PC-3 (cell line): ENCODE results near the gene FBXW7. TPM values are rescaled to one million over a fixed set of nuclear protein-coding genes. Genes with fewer than 3 reads are reported as not detected.

ENCODE experiments used
- ATAC-seq: fragments of 200-7000 bp; cut with Tn5 transposase; 2 replicates; pipeline ENCODE4 v1.9.1; 2020; ENCODE audit warnings: mild to moderate bottlenecking, moderate library complexity
- BruUV-seq: library from RNA; stranded (reverse); fragments of 400-500 nt; replicated peaks from 2 replicates; lab custom pipeline; 2021; lab: Mats Ljungman, UMichigan
- CTCF ChIA-PET: fragments of 300-600 bp; sonication (Branson Sonifier 250); formaldehyde crosslinking; loops from one replicate; lab custom pipeline; 2022; ENCODE audit warnings: antibody characterized with exemption; lab: Charles Lee
- POLR2A ChIA-PET: fragments of 300-600 bp; sonication (Branson Sonifier 250); formaldehyde crosslinking; loops from one replicate; lab custom pipeline; 2022; ENCODE audit warnings: antibody characterized with exemption; ENCODE audit not compliant: unreplicated experiment; lab: Charles Lee
- DNase-seq: peaks from one replicate; pipeline ENCODE4 v3.0.0-alpha.2; 2015
- H2AFZ ChIP-seq: fragments of 300-600 bp; sonication (generic); 2 replicates; pipeline ENCODE4 v1.6.0; 2016; ENCODE audit warnings: antibody characterized with exemption, low read length
- H3F3A ChIP-seq: fragments of 300-600 bp; sonication (generic); one replicate; pipeline ENCODE4 v1.6.0; 2017; ENCODE audit warnings: antibody characterized with exemption, low read length, control low read depth, mild to moderate bottlenecking; ENCODE audit not compliant: unreplicated experiment
- H3K27ac ChIP-seq: fragments of 300-600 bp; sonication (generic); 2 replicates; pipeline ENCODE4 v1.5.1; 2016; ENCODE audit warnings: mild to moderate bottlenecking, low read length
- H3K27me3 ChIP-seq: fragments of 300-600 bp; sonication (generic); 2 replicates; pipeline ENCODE4 v1.6.1; 2016; ENCODE audit warnings: low read length, mixed read lengths
- H3K36me3 ChIP-seq: fragments of 300-600 bp; sonication (generic); 2 replicates; pipeline ENCODE4 v1.6.1; 2016; ENCODE audit warnings: low read depth, mixed run types, low read length, mixed read lengths
- H3K4me1 ChIP-seq: fragments of 300-600 bp; sonication (generic); 2 replicates; pipeline ENCODE4 v1.5.1; 2016; ENCODE audit warnings: low read length; ENCODE audit not compliant: insufficient read depth
- H3K4me2 ChIP-seq: fragments of 300-600 bp; sonication (generic); 2 replicates; pipeline ENCODE4 v1.6.0; 2016; ENCODE audit warnings: low read length
- H3K4me3 ChIP-seq: fragments of 300-600 bp; sonication (generic); 2 replicates; pipeline ENCODE4 v1.5.1; 2016; ENCODE audit warnings: mild to moderate bottlenecking, low read length, mixed read lengths
- H3K79me2 ChIP-seq: fragments of 300-600 bp; sonication (generic); 2 replicates; pipeline ENCODE4 v1.6.1; 2017; ENCODE audit warnings: low read length, mixed read lengths
- H3K9ac ChIP-seq: fragments of 300-600 bp; sonication (generic); 2 replicates; pipeline ENCODE4 v1.6.0; 2016; ENCODE audit warnings: mild to moderate bottlenecking, low read length
- H3K9me2 ChIP-seq: fragments of 300-600 bp; sonication (generic); replicated peaks from 2 replicates; pipeline ENCODE4 v1.6.1; 2016; ENCODE audit warnings: mixed run types, low read length, mixed read lengths
- H3K9me3 ChIP-seq: fragments of 300-600 bp; sonication (generic); 2 replicates; pipeline ENCODE4 v1.6.1; 2016; ENCODE audit warnings: low read length, mixed read lengths
- H4K20me1 ChIP-seq: fragments of 300-600 bp; sonication (generic); 2 replicates; pipeline ENCODE4 v1.6.1; 2016; ENCODE audit warnings: low read length, mixed read lengths
- CTCF ChIP-seq: fragments of 300-600 bp; sonication (generic); conservative IDR thresholded peaks from 2 replicates; pipeline ENCODE4 v1.5.1; 2017; ENCODE audit warnings: antibody characterized with exemption, low read depth, mild to moderate bottlenecking, low read length
- EZH2 ChIP-seq: fragments of 300-600 bp; sonication (generic); IDR thresholded peaks from one replicate; pipeline ENCODE4 v1.6.1; 2017; ENCODE audit warnings: antibody characterized with exemption, mild to moderate bottlenecking, low read length; ENCODE audit not compliant: unreplicated experiment
- EZH2phosphoT487 ChIP-seq: fragments of 300-600 bp; sonication (generic); IDR thresholded peaks from 2 replicates; pipeline ENCODE4 v1.6.1; 2018; ENCODE audit warnings: mild to moderate bottlenecking, antibody characterized with exemption, low read length, borderline replicate concordance
- intact Hi-C: fragments of 100-400 bp; cut with micrococcal nuclease; formaldehyde crosslinking; loops from 2 replicates; pipeline ENCODE4 v1.9.0; 2023
- total RNA-seq: library from RNA; depleted of rRNA; stranded (reverse); fragments of >200 nt; gene quantifications from 2 replicates; pipeline ENCODE4 v1.2.3, GENCODE V29; 2014

FBXW7 gene
- total RNA-seq, 1 experiment from 2014 or later = 24.3 TPM

DNA sequence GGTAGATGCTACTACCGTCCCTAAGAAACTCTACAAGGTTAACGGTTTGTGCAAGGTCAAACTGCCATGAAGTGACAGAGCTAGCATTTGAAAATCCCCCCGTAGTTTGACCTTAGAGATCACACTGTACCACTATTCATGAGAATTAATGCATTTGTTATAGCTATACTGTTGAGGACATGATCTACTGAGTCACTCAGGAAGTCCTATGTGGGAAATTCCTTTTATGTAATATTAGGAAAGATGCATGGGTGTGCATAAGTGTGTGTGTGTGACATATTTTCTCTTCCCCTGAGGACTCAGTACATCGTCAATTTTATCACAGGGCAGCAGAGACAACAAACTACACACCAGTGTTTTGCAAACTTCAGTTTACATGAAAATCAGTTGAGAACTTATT, 141.1 kb downstream of the FBXW7 start:
- Histone ChIP-seq H3K4me1 (no peaks in the 10 kb centered on the region), H3K27ac (no peak overlapping the region), H3K4me2 (no peak overlapping the region), H3K9me3 (no peaks in the 10 kb centered on the region), H3K4me3 (no peak overlapping the region), H3K9ac (no peak overlapping the region), H3F3A (no peaks in the 10 kb centered on the region), H3K27me3 (no peaks in the 10 kb centered on the region), H3K9me2 (no peaks in the 10 kb centered on the region), H2AFZ (no peak overlapping the region), H3K79me2 (no peaks in the 10 kb centered on the region), H3K36me3 (no peaks in the 10 kb centered on the region), H4K20me1 (no peaks in the 10 kb centered on the region)
- DNase-seq = no peak
- ATAC-seq = no peak
- BruUV-seq = no TSS peak
- POLR2A ChIA-PET = no interaction called here
- intact Hi-C loops = no loop called here
- CTCF ChIA-PET = no interaction called here
- TF ChIP-seq EZH2phosphoT487 (no peak), EZH2 (no peak), CTCF (no peak)

- Histone ChIP-seq H2AFZ (no peak overlapping the region), H3K4me2 (no peak overlapping the region), H3K27me3 (no peaks in the 10 kb centered on the region), H3K9me3 (no peaks in the 10 kb centered on the region), H4K20me1 (no peaks in the 10 kb centered on the region), H3K27ac (no peak overlapping the region), H3K79me2 (no peaks in the 10 kb centered on the region), H3K9ac (no peak overlapping the region), H3K4me3 (no peak overlapping the region), H3K36me3 (no peaks in the 10 kb centered on the region), H3F3A (no peaks in the 10 kb centered on the region), H3K4me1 (no peaks in the 10 kb centered on the region), H3K9me2 (no peaks in the 10 kb centered on the region)
- peak; percentile 14 for DNase-seq
- ATAC-seq = no peak
- intact Hi-C loops = no loop called here
- no TSS peak for BruUV-seq
- ChIA-PET POLR2A (no interaction called here), CTCF (no interaction called here)
- TF ChIP-seq CTCF (no peak), EZH2 (no peak)
These were observed 143.8 kb downstream of the FBXW7 start for GRCh38 chr4:152392079-152392478.

DNA sequence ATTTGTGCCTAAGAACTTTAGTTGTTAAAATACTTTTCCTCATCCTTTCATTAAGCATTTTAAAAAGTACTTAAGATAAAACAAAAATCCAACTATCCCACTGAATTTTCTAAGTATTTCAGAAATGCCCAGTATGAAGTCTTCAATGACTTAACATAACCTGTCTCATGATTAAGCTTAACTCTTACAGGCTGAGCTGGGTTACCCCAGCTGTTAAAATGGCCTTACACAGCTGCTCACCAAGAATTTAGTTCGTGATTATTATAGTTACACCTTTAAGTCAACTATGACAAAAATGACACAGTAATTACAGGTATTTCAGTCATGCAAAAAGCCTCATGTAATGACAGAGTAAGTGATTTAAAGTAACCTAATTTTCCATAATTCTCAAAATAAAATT, 145.7 kb downstream of the FBXW7 start:
- no peaks in the 10 kb centered on the region for H3K27me3 ChIP-seq
- no peaks in the 10 kb centered on the region for H3K4me1 ChIP-seq
- ChIA-PET CTCF (no interaction called here), POLR2A (interaction anchor here (0.7 kb wide), 1 partner anchor 235 kb away, joined by 3 read pairs; no protein-coding TSS in a partner anchor)
- ATAC-seq (no peak), DNase-seq (no peak)
- H3K9me3 ChIP-seq = no peaks in the 10 kb centered on the region
- no peak overlapping the region for H2AFZ ChIP-seq
- H3K36me3 ChIP-seq = no peaks in the 10 kb centered on the region
- intact Hi-C loops = no loop called here
- H3K4me3 ChIP-seq = no peak overlapping the region
- BruUV-seq = no TSS peak
- H3K79me2 ChIP-seq = no peaks in the 10 kb centered on the region
- H3K9ac ChIP-seq = no peak overlapping the region
- TF ChIP-seq CTCF = no peak
- no peak for TF ChIP-seq EZH2
- TF ChIP-seq EZH2phosphoT487 = no peak
- H4K20me1 ChIP-seq = no peaks in the 10 kb centered on the region
- no peaks in the 10 kb centered on the region for H3F3A ChIP-seq
- no peak overlapping the region for H3K4me2 ChIP-seq
- H3K9me2 ChIP-seq = no peaks in the 10 kb centered on the region
- H3K27ac ChIP-seq = no peak overlapping the region
